Tibial nerve (tissue), 4 donors: ENCODE data around the gene TAF1. TPM values are rescaled to one million over a fixed set of nuclear protein-coding genes. Genes with fewer than 3 reads are reported as not detected.
"Not testable (repeated sequence)": the region's sequence is repeated elsewhere in the genome, so short reads cannot be mapped to it uniquely, and the experiment has no call there.

ENCODE experiments used
- DNase-seq, 2 donors: peaks; one replicate each; pipeline ENCODE4 v3.0.0-alpha.2; 2019; ENCODE audit warnings: low spot score in 2 of 2
- H3K27ac ChIP-seq, 4 donors: fragments of 200-600 bp; sonication (generic) in 3 of 4; one replicate each; pipeline ENCODE4 v1.5.1; 2017 to 2019; ENCODE audit warnings: mild to moderate bottlenecking in 1 of 4
- H3K27me3 ChIP-seq, 2 donors: fragments of 200-600 bp; sonication (generic) in 1 of 2; one replicate each; pipeline versions ENCODE4 v1.5.1 to v1.6.0; 2017 to 2019
- H3K36me3 ChIP-seq, 3 donors: fragments of 200-600 bp; sonication (generic); one replicate each; pipeline ENCODE4 v1.5.1; 2018 to 2019
- H3K4me1 ChIP-seq, 4 donors: fragments of 200-600 bp; sonication (generic) in 3 of 4; one replicate each; pipeline ENCODE4 v1.5.1; 2017 to 2019
- H3K4me3 ChIP-seq, 4 donors: fragments of 200-600 bp; sonication (generic) in 3 of 4; one replicate each; pipeline ENCODE4 v1.5.1; 2017 to 2019; ENCODE audit warnings: mild to moderate bottlenecking in 1 of 4, moderate library complexity in 1 of 4
- H3K9me3 ChIP-seq, 4 donors: fragments of 200-600 bp; sonication (generic) in 3 of 4; one replicate each; pipeline ENCODE4 v1.5.1; 2017 to 2019
- EP300 ChIP-seq, 2 donors: sonication (generic); formaldehyde crosslinking; IDR thresholded peaks; one replicate each; pipeline ENCODE4 v1.6.1; 2017; ENCODE audit warnings: antibody characterized with exemption in 2 of 2, mild to moderate bottlenecking in 1 of 2
- POLR2A ChIP-seq, 2 donors: fragments of 450-650 bp; IDR thresholded peaks; one replicate each; pipeline ENCODE4 v1.6.1; 2017; ENCODE audit warnings: antibody characterized with exemption in 2 of 2, mild to moderate bottlenecking in 2 of 2, moderate library complexity in 2 of 2
- WGBS, 2 donors: methylation state at CpG; one replicate each; pipeline ENCODE4 v1.1.5; 2018; 5-methylcytosine and 5-hydroxymethylcytosine counted together
- total RNA-seq, 4 donors: library from RNA; depleted of rRNA; stranded (reverse); fragments of >200 nt; gene quantifications; one replicate each; pipeline ENCODE4 v1.1.0, GENCODE V29; 2016
- TF ChIP-seq, protein P1 (sequence below), 5 experiments: fragments of 200-600 bp in 3 of 5; fragments of 450-650 bp in 2 of 5; sonication (generic) in 3 of 5; IDR thresholded peaks; one replicate each; pipeline ENCODE4 v1.5.1; 2016 to 2019; ENCODE audit warnings: antibody characterized with exemption in 5 of 5, mild to moderate bottlenecking in 3 of 5, moderate library complexity in 2 of 5

Gene TAF1
- total RNA-seq, 4 donors from 2014 or later: 49.6 to 75.6 (median 69.9) TPM

DNA sequence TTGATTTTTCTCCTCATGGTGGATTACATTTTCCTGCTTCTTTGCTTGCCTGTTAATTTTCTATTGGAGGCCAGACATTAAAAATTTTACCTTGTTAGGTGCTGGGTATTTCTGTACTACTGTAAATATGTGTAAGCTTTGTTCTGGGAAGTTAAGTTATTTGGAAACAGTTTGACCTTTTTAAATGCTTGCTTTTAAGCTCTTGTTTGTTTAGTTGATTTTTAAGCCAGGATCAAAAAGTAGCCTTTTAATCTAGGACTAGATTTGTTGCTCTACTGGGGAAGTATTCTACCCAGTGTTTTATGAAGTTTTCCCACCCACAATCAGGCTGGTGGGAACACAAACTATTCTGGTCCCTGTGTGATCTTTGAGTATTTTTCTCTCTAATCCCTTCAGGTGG lies 121.7 kb downstream of the TAF1 start:
- TF ChIP-seq EP300 (IDR thresholded peaks at IDR 0.05): no peak
- H3K9me3 ChIP-seq: no peaks in the 10 kb centered on the region
- H3K36me3 ChIP-seq: no peaks in the 10 kb centered on the region
- H3K4me3 ChIP-seq: no peak overlapping the region
- no peaks in the 10 kb centered on the region for H3K4me1 ChIP-seq
- H3K27me3 ChIP-seq: no peaks in the 10 kb centered on the region
- no peak overlapping the region for H3K27ac ChIP-seq
- no peak for DNase-seq

DNA sequence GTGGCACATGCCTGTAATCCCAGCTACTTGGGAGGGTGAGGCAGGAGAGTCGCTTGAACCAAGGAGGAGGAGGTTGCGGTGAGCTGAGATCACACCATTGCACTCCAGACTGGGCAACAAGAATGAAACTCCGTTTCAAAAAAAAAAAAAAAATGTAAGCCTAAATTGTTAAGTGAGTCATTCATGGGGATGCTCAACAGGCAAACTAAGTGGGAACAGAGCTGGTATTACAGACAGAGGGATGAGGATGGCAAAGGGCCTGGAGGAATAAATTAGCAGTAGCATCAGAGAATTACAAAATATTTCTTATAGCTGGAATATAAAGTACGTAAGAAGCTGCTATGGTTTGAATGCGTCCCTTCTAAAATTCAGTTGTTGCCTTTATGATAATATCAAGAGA lies 123.4 kb downstream of the TAF1 start:
- Histone ChIP-seq H3K4me1 (no peaks in the 10 kb centered on the region), H3K9me3 (no peaks in the 10 kb centered on the region), H3K36me3 (no peaks in the 10 kb centered on the region), H3K27ac (no peak overlapping the region), H3K4me3 (no peak overlapping the region), H3K27me3 (no peaks in the 10 kb centered on the region)
- WGBS, 2 donors: 73 to 83% methylated on average over 5 of the region's 5 CpGs
- no peak for TF ChIP-seq EP300 (IDR thresholded peaks at IDR 0.05)
- TF ChIP-seq POLR2A (IDR thresholded peaks at IDR 0.05): no peak
- DNase-seq: no peak

DNA sequence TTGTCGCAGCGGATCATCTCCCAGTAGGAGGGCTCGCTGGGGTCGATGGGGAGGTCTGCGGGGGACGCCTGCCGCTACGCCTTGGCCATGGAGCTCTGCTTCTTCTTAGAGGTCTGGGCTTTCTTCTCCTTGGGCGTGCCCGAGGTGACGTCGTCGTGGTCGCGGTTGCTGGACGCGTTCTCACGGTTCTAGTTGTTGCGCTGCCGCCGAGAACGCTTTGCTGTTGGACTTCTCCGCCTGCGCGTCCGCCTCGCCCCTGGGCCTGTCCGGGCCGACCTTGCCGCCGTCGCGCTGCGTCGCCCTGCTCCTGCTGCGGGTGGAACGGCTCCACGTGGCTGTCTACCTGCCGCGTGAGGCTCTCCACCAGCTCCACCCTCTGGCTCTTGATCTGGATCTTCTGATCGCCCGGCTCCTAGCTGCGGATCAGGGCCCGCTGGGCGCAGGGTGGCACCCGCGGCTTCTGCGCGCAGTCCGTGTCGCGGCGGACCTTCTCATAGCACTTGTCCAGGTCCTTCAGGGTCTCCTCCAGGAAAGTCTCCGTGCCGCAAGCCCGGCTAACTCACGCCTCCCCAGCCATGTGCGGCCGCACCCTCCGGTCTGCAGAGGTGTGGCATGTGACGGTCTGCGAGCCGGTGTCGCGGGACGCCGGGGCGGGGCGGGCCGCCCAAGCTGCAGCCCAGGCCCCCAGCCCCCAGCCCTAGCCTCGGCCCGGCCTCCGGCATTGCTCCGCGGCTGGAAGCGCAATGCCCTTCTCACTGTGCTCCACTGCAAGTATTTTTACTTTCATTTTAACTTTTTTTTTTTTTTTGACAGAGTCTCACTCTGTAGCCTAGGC lies 126.3 kb downstream of the TAF1 start:
- WGBS, 2 donors: 0 to 45% methylated on average over 4 to 76 of the region's 76 CpGs
- peak overlapping the region; percentile 6 to 75 (median 66) for H3K27ac ChIP-seq
- no peaks in the 10 kb centered on the region for H3K4me1 ChIP-seq
- TF ChIP-seq POLR2A (IDR thresholded peaks at IDR 0.05) (no peak), EP300 (IDR thresholded peaks at IDR 0.05) (no peak)
- TF ChIP-seq, protein P1, sequence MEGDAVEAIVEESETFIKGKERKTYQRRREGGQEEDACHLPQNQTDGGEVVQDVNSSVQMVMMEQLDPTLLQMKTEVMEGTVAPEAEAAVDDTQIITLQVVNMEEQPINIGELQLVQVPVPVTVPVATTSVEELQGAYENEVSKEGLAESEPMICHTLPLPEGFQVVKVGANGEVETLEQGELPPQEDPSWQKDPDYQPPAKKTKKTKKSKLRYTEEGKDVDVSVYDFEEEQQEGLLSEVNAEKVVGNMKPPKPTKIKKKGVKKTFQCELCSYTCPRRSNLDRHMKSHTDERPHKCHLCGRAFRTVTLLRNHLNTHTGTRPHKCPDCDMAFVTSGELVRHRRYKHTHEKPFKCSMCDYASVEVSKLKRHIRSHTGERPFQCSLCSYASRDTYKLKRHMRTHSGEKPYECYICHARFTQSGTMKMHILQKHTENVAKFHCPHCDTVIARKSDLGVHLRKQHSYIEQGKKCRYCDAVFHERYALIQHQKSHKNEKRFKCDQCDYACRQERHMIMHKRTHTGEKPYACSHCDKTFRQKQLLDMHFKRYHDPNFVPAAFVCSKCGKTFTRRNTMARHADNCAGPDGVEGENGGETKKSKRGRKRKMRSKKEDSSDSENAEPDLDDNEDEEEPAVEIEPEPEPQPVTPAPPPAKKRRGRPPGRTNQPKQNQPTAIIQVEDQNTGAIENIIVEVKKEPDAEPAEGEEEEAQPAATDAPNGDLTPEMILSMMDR (IDR thresholded peaks at IDR 0.05): no peak
- no peaks in the 10 kb centered on the region for H3K36me3 ChIP-seq
- DNase-seq: peak; percentile 16 to 21
- no peaks in the 10 kb centered on the region for H3K27me3 ChIP-seq
- H3K9me3 ChIP-seq: no peaks in the 10 kb centered on the region
- peak overlapping the region; percentile 44 to 61 (median 50) for H3K4me3 ChIP-seq

GRCh38 chrX:71493111-71493613 lies 127.0 kb downstream of the TAF1 start:
- TF ChIP-seq POLR2A (IDR thresholded peaks at IDR 0.05) (no peak), EP300 (IDR thresholded peaks at IDR 0.05) (peak in 1 of 2 donors; percentile 53)
- TF ChIP-seq, protein P1 (IDR thresholded peaks at IDR 0.05): no peak
- 19 to 58% methylated on average over 4 to 16 of the region's 16 CpGs for WGBS, 2 donors
- H3K4me1 ChIP-seq: no peaks in the 10 kb centered on the region
- no peaks in the 10 kb centered on the region for H3K27me3 ChIP-seq
- H3K36me3 ChIP-seq: no peaks in the 10 kb centered on the region
- peak overlapping the region in 3 of 4 donors; percentile 59 to 75 (median 73) for H3K27ac ChIP-seq
- peak overlapping the region; percentile 44 to 61 (median 50) for H3K4me3 ChIP-seq
- DNase-seq: peak; percentile 14 to 69
- no peaks in the 10 kb centered on the region for H3K9me3 ChIP-seq

- not testable (repeated sequence) for H3K27ac ChIP-seq, H3K27me3 ChIP-seq, H3K4me3 ChIP-seq, H3K36me3 ChIP-seq, H3K9me3 ChIP-seq, H3K4me1 ChIP-seq, DNase-seq
- 59 to 64% methylated on average over 3 of the region's 3 CpGs for WGBS, 2 donors
These were observed 129.8 kb downstream of the TAF1 start for GRCh38 chrX:71495979-71496378.

GRCh38 chrX:71496476-71496875 lies 130.3 kb downstream of the TAF1 start:
- TF ChIP-seq, protein P1 (IDR thresholded peaks at IDR 0.05): no peak
- TF ChIP-seq EP300 (IDR thresholded peaks at IDR 0.05) (no peak), POLR2A (IDR thresholded peaks at IDR 0.05) (no peak)
- DNase-seq: no peak
- Histone ChIP-seq H3K36me3 (no peaks in the 10 kb centered on the region), H3K4me1 (no peaks in the 10 kb centered on the region), H3K4me3 (no peak overlapping the region), H3K27ac (no peak overlapping the region), H3K9me3 (no peaks in the 10 kb centered on the region), H3K27me3 (no peaks in the 10 kb centered on the region)
- 70 to 79% methylated on average over 3 of the region's 3 CpGs for WGBS, 2 donors

GRCh38 chrX:71502080-71502479 lies 135.9 kb downstream of the TAF1 start:
- H3K4me1 ChIP-seq, H3K4me3 ChIP-seq, H3K27ac ChIP-seq, H3K9me3 ChIP-seq, H3K36me3 ChIP-seq, H3K27me3 ChIP-seq, DNase-seq: not testable (repeated sequence)
- 86 to 98% methylated on average over 5 of the region's 5 CpGs for WGBS, 2 donors
